ENCODE data around the gene GRK1. TPM values are rescaled to one million over a fixed set of nuclear protein-coding genes. Genes with fewer than 3 reads are reported as not detected.

Gene GRK1
- total RNA-seq, result not detected in 2 replicates

GRCh38 chr13:113666951-113667701 is at the start of gene GRK1:
GRK1 (plus strand) TSS chr13:113667219; CDS start chr13:113667387, 168 bp downstream.

DNA sequence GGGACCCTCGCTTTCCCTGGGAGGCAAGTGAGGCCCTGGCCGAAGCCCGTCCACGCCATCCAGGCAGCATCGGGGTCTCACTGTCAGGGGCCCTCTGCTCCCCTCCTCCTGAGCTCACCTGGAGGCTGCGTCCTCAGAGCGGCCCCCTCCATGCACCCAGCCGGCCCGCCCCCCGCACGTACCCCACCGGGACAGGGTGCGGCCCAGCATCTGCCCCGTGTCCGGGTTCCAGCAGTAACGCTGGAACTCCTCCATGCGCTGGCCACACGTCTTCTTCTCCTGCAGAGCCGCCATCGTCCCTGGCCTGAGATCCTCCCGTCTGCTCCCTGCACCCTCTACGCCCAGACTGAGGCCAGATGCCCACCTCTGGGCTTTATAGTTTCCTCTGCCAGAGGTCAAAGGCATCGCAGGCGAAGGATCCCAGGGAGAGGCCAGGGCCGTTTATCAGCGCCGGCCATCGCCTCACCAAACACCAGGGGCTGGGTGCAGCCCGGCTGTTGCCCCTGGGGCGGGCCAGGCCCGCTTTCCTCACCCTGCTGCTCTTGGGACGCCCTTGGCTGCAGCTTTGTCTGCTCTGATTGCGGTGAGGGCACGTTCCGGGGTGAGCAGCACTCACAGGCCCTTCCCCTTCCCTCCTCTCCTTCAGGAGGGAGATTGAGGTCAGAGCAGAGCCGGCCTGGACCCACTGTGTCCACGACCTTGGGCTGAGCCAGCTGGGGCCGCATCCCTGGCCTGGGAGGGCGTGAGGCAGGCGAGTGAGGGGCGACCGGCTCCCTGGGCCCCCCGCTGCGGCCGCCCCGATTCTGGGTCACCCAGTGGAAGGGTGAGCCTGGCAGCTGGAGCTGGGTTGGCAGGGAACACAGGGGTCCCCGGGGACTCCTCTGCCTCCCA is 8.9 kb upstream of the GRK1 start, which contains the start of gene ATP4B:
Gene ATP4B, minus strand, starts transcription at position 348 of the 891 bp plus-strand sequence. Its CDS starts 54 bp downstream, at position 294.

GRCh38 chr13:113758651-113759524 is 91.9 kb downstream of the GRK1 start, which contains the start of gene TMEM255B:
TMEM255B (plus strand) TSS chr13:113759226; CDS start chr13:113759270, 44 bp downstream.

Other genes with a start within 250 kb of the GRK1 start
- 0.59 and 1.5 TPM in 2 replicates for gene ADPRHL1, start 213.7 kb upstream of the GRK1 start, total RNA-seq
- 9.8 and 17.0 TPM in 2 replicates for gene DCUN1D2, start 176.5 kb upstream of the GRK1 start, total RNA-seq
- gene TFDP1, start 82.5 kb upstream of the GRK1 start, total RNA-seq, result 48.7 and 81.2 TPM in 2 replicates
- not detected in 2 replicates for gene ATP4B, start 9.0 kb upstream of the GRK1 start, total RNA-seq
- 0.83 and 1.5 TPM in 2 replicates for gene TMEM255B, start 92.0 kb downstream of the GRK1 start, total RNA-seq
- gene GAS6, start 196.9 kb downstream of the GRK1 start, total RNA-seq, result 393 and 432 TPM in 2 replicates